HG03457 (cell line): ENCODE measurements around the gene TTC28.

Experiments used
- ATAC-seq: cut with Tn5 transposase; IDR thresholded peaks from one replicate; pipeline ENCODE4 v1.9.1; 2021; ENCODE audit warnings: moderate number of reproducible peaks; ENCODE audit not compliant: unreplicated experiment

Gene TTC28

GRCh38 chr22:27984723-27985122, 694.9 kb downstream of the TTC28 start:
- ATAC-seq = no peak

GRCh38 chr22:27984001-27984695, 695.5 kb downstream of the TTC28 start:
- no peak for ATAC-seq

- no peak for ATAC-seq
Measured at GRCh38 chr22:27983361-27983791, 696.3 kb downstream of the TTC28 start.

GRCh38 chr22:27982630-27983180, 696.9 kb downstream of the TTC28 start:
- no peak for ATAC-seq

GRCh38 chr22:27982106-27982505, 697.5 kb downstream of the TTC28 start:
- ATAC-seq = no peak

GRCh38 chr22:27980424-27981148, 699.1 kb downstream of the TTC28 start:
- ATAC-seq = no peak

GRCh38 chr22:27978802-27979201, 700.8 kb downstream of the TTC28 start:
- ATAC-seq = no peak

GRCh38 chr22:27978317-27978716, 701.3 kb downstream of the TTC28 start:
- ATAC-seq = no peak

GRCh38 chr22:27976586-27976985, 703.1 kb downstream of the TTC28 start:
- no peak for ATAC-seq

- no peak for ATAC-seq
Measured at GRCh38 chr22:27975381-27976013, 704.1 kb downstream of the TTC28 start.

GRCh38 chr22:27973846-27974245, 705.8 kb downstream of the TTC28 start:
- ATAC-seq = no peak

- no peak for ATAC-seq
Measured at GRCh38 chr22:27972732-27973698, 706.6 kb downstream of the TTC28 start.

- ATAC-seq = no peak
Measured at GRCh38 chr22:27971926-27972325, 707.7 kb downstream of the TTC28 start.

- no peak for ATAC-seq
Measured at GRCh38 chr22:27970596-27971220, 708.9 kb downstream of the TTC28 start.

GRCh38 chr22:27966168-27967064, 713.2 kb downstream of the TTC28 start:
- ATAC-seq = no peak

GRCh38 chr22:27962268-27963044, 717.2 kb downstream of the TTC28 start:
- ATAC-seq = no peak

GRCh38 chr22:27961680-27962079, 718.0 kb downstream of the TTC28 start:
- no peak for ATAC-seq

- no peak for ATAC-seq
Measured at GRCh38 chr22:27961182-27961581, 718.5 kb downstream of the TTC28 start.
